SW 1271 (cell line): ENCODE data around the gene PCSK4.
A peak's percentile ranks its signal among the peaks of the same experiment; 100 is the strongest.
"Not testable (repeated sequence)": the region's sequence is repeated elsewhere in the genome, so short reads cannot be mapped to it uniquely, and the experiment has no call there.

Source experiments
- DNase-seq, 2 experiments: peaks; one replicate each; lab custom pipeline; 2025; lab: John Stamatoyannopoulos, UW

The PCSK4 gene

GRCh38 chr19:1522061-1522460 is 31.9 kb upstream of the PCSK4 start:
- no peak for DNase-seq

- no peak for DNase-seq
Observed at GRCh38 chr19:1521636-1522035, 31.5 kb upstream of the PCSK4 start.

GRCh38 chr19:1520203-1520780 is 30.1 kb upstream of the PCSK4 start:
- no peak for DNase-seq

- not testable (repeated sequence) for DNase-seq
Observed at GRCh38 chr19:1519802-1520201, 29.7 kb upstream of the PCSK4 start.

- DNase-seq, result no peak
Observed at GRCh38 chr19:1518471-1518870, 28.3 kb upstream of the PCSK4 start.

GRCh38 chr19:1516395-1516753 is 26.2 kb upstream of the PCSK4 start:
- DNase-seq, result no peak

- DNase-seq, result no peak
Observed at GRCh38 chr19:1514986-1515721, 25.0 kb upstream of the PCSK4 start.

GRCh38 chr19:1514295-1514661 is 24.1 kb upstream of the PCSK4 start:
- DNase-seq, result no peak

- peak; percentile 14 to 38 for DNase-seq
Observed at GRCh38 chr19:1513499-1514294, 23.5 kb upstream of the PCSK4 start.

- peak; percentile 40 to 56 for DNase-seq
Observed at GRCh38 chr19:1512671-1513498, 22.7 kb upstream of the PCSK4 start, which contains the start of gene ADAMTSL5. ADAMTSL5 (minus strand) TSS chr19:1513019; CDS start chr19:1510943, 2,076 bp downstream.

- DNase-seq, result no peak
Observed at GRCh38 chr19:1511318-1512317, 21.5 kb upstream of the PCSK4 start.

GRCh38 chr19:1510807-1511206 is 20.7 kb upstream of the PCSK4 start:
- no peak for DNase-seq

- no peak for DNase-seq
Observed at GRCh38 chr19:1510442-1510806, 20.3 kb upstream of the PCSK4 start.

GRCh38 chr19:1509602-1510441 is 19.7 kb upstream of the PCSK4 start:
- no peak for DNase-seq

GRCh38 chr19:1508507-1508856 is 18.3 kb upstream of the PCSK4 start:
- no peak for DNase-seq

GRCh38 chr19:1507763-1508506 is 17.8 kb upstream of the PCSK4 start:
- DNase-seq, result peak; percentile 78 to 93

- DNase-seq, result no peak
Observed at GRCh38 chr19:1507192-1507660, 17.1 kb upstream of the PCSK4 start.

- DNase-seq, result no peak
Observed at GRCh38 chr19:1505991-1506881, 16.1 kb upstream of the PCSK4 start.
